Activated gamma-delta T cell (primary cell): ENCODE results near the gene LIN28B.
"Not testable (repeated sequence)": the region's sequence is repeated elsewhere in the genome, so short reads cannot be mapped to it uniquely, and the experiment has no call there.

ENCODE experiments used
- DNase-seq: peaks from one replicate; lab custom pipeline; 2025; lab: John Stamatoyannopoulos, UW
- total RNA-seq, 2 donors: gene quantifications; one replicate each; lab custom pipeline; 2026; lab: John Stamatoyannopoulos, UW

The LIN28B gene, protein sequence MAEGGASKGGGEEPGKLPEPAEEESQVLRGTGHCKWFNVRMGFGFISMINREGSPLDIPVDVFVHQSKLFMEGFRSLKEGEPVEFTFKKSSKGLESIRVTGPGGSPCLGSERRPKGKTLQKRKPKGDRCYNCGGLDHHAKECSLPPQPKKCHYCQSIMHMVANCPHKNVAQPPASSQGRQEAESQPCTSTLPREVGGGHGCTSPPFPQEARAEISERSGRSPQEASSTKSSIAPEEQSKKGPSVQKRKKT
- total RNA-seq = 0.05 to 0.13 reads per million in 2 donors

DNA sequence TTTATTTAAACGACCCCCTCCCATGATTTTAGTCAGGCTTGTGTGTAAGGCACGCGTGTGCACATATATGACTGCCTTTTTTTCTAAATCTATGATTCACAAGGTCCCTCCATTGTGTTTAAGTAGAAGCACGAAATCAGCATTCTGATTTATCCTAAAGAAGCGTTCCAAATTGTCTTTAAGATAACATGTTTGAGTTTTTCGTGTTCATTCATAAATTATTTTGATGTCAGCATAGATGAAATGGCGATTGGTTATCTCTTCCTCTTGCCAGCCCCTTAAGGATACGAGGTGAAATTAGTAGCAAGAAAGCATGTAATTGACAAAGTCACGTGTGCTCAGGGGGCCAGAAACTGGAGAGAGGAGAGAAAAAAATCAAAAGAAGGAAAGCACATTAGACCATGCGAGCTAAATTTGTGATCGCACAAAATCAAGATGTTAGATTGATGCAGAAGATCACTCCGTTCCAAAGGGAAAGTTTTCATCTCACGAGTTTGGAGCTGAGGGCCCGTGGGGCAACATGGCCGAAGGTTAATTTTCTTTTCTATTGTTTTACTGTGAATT is at the start of gene LIN28B:
LIN28B (plus strand) TSS at position 377 of the 564 bp plus-strand sequence; CDS start at position 521, 144 bp downstream.
- DNase-seq = no peak

- no peak for DNase-seq
Observed at GRCh38 chr6:104908031-104908887, 48.6 kb upstream of the LIN28B start.

- no peak for DNase-seq
Observed at GRCh38 chr6:104908888-104909525, 47.9 kb upstream of the LIN28B start.

DNA sequence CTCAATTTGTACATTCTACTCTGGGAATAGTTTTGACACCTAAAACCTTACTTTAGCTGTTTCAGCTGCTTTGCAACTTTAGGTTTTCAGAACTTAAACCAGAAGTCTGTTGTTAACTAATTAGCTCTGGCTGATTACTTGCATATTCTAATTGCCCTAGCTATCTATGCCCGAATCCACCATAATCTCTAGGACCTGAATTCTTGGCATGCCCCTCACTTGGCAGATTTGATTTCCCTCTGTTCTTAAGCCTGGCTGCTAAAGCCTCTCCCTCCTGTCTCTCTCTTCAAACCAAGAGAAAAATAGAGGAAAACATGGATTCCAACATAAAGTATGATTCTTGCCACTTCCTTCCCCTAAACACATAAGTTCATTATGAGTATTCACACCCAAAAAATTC is 35.0 kb upstream of the LIN28B start:
- no peak for DNase-seq

- DNase-seq = no peak
Observed at GRCh38 chr6:104928141-104928540, 28.8 kb upstream of the LIN28B start.

GRCh38 chr6:104929353-104929752 is 27.6 kb upstream of the LIN28B start:
- no peak for DNase-seq

- DNase-seq = no peak
Observed at GRCh38 chr6:104930939-104931338, 26.0 kb upstream of the LIN28B start.

- DNase-seq = no peak
Observed at GRCh38 chr6:104936766-104937535, 20.0 kb upstream of the LIN28B start.

GRCh38 chr6:104940238-104940892 is 16.5 kb upstream of the LIN28B start:
- no peak for DNase-seq

DNA sequence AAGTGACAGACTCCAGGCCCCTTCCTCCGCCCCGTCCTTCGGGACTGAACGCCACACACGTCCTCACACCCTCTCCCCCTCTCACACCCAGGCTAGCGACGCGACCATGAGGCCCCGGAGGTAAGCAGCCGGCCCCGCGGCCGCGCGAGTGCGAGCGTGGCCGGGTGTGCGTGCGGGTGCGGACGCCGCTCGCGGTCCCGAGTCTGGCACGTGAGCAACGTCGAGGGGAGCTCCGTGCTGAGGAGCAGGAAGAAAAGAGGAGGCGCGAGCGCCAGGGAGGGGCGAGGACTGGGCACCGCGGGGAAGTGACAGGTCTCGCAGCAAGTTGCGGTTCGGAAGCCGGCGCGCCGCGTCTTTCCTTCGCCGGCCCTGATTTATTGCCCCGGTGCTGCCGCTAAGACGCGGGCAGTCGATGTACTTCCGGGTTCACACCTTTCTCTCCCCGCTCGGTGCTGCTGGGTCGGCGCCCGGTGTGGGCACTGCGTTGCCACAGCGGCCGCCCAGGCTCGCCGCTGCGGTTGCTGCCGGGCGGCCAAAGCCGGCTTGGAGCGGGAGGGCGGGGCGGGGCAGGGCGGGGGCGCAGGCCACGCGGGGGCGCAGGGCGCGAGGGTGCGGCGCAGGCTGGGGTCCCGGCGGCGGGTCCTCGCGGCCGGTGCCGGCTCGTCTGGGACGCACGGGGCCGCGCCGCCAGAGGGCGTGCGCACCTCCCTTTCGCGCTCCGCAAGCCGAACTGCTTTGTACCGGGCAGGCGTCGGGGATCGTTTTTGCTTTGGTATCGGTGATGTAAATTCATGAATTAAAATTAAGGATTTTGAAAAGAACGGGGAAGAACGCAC is 15.8 kb upstream of the LIN28B start:
- no peak for DNase-seq

DNA sequence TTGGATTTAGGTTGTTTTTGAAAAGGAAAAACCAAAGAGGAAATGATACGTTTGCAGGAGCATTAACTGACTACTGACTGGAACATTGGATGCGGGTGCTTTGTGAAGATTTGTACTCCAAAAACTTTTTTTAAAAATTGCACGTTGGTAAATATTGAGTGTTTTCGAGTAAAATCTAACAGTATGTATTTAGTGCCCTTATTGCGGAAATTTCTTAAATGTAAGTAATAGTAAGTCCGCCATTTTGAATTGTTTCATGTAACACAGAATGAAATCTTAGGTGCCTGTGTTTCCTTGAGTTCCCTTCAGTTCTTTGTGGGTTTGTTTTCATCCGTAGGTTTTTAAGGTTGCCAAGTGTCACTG is 15.2 kb upstream of the LIN28B start:
- DNase-seq = no peak

GRCh38 chr6:104943781-104944180 is 13.1 kb upstream of the LIN28B start:
- no peak for DNase-seq

DNA sequence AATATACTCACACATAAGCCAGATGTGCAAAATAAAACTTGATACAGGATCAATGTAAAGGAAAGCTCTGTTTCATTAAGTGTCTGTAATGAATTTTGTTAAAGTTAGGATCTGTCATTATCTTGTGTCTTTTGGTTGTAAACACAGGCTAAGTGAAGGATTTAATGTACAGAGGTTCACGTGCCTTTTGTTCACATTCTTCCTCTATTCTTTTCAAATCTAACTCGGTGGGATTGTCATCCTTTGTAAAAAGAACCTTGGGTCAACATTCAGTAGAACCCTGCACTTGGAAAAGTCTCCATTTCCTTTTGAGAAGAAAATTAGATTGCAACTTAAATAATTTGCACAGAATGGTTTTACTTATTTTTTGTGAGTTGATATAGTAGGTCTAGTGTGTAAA is 7.7 kb upstream of the LIN28B start:
- no peak for DNase-seq

DNA sequence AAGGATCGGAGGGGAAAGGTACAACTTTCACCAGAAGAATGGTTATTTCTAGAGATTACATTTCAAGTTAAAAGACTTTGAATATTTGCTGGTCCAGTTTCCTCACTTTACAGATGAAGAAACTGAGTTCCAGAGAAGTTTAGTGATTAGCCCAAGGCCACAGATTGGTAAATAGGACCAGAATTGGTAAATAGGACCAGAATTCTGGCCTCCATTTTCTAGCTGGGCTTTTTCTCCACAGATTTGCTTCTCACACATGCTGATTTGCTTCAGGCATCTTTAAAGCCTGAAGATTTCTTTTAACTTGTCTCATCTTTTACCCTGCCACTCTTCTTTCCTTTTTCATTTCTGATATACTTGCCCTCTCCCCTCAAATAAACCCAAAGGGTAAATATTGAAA is 5.2 kb upstream of the LIN28B start:
- no peak for DNase-seq

GRCh38 chr6:104952911-104953399 is 4.0 kb upstream of the LIN28B start:
- DNase-seq = no peak

DNA sequence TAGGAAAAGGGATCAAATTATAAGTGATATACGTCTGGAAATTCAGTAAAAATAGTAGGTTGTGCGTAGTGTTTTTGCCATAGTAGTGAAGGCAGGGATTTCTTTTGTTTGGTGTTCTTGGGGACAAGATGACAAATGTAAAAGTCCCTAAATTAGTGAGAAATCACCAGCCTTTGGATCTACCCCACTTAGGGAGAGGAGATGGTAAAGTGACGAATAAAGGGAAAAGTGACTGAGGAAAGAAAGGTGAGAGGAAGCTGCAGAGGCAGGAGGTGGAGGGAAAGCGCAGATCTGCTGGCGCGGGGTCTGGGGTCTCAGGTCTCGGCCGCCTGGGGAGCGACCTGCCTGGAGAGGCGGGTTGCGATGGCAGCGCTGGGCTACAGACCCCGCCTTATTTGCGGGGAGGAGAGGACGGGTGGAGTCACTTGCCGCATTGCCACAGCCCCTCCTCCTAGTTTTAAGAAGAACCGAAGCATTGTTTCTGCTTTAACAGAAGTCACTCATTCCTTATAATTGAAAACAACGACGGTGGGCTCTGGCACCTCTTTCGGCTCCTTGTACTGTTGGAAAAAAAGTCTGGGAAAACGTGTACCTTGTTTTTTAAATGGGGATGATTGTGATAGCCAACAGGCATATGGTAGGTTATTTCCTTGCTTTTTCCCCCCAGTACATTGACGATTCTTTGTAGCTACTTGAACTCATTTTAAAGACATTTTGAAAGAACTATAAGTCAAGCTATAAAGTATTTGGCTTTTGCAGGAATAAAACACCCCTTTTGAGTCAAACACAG is 3.3 kb upstream of the LIN28B start:
- not testable (repeated sequence) for DNase-seq

- no peak for DNase-seq
Observed at GRCh38 chr6:104954190-104954797, 2.6 kb upstream of the LIN28B start.

- DNase-seq = no peak
Observed at GRCh38 chr6:104955491-104955890, 1.4 kb upstream of the LIN28B start.
